HG02943 (cell line): ENCODE data around the gene C19orf44.
A peak's percentile ranks its signal among the peaks of the same experiment; 100 is the strongest.
"Not testable (repeated sequence)": the region's sequence is repeated elsewhere in the genome, so short reads cannot be mapped to it uniquely, and the experiment has no call there.

ENCODE experiments used
- ATAC-seq: cut with Tn5 transposase; IDR thresholded peaks from one replicate; pipeline ENCODE4 v1.9.1; 2021; ENCODE audit warnings: mild to moderate bottlenecking, low read depth, moderate library complexity; ENCODE audit not compliant: unreplicated experiment

C19orf44 gene

DNA sequence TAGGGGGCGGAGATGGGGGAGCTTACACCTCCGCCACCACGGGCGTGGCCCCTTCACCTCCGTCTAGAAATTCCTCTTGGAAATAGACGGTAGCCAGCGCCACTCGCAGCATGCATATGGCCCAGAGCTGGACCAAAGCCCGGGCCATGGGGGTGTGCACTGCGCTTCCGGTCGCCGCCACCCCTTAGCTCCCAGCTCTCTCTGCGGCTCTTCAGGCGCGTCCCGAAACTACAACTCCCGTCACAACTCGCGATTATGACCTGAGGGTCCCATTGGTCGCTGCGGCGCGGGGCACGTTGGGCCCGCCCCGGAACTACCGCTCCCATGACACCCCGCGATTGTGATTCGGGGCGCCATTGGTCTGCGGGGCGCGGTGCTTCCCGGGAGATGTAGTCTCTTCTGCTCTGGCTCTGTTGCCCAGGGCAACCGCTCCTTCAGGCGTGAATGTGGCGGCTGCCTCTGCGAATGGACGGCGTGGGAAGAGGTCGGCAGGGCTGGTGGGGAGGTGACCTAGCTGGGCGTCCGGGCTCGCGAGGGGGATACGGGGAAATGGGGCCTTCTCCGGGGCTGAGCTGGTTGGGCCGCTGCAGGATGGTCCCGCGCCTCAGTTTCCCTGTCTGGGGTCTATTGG lies at the start of gene C19orf44, which contains the start of gene CALR3:
C19orf44 (plus strand) TSS at position 413 of the 631 bp plus-strand sequence. CDS start 4,399 bp downstream, outside the sequence.
CALR3 (minus strand) TSS at position 186 of the 631 bp plus-strand sequence; CDS start at position 148, 38 bp downstream.
- ATAC-seq: peak; percentile 98

DNA sequence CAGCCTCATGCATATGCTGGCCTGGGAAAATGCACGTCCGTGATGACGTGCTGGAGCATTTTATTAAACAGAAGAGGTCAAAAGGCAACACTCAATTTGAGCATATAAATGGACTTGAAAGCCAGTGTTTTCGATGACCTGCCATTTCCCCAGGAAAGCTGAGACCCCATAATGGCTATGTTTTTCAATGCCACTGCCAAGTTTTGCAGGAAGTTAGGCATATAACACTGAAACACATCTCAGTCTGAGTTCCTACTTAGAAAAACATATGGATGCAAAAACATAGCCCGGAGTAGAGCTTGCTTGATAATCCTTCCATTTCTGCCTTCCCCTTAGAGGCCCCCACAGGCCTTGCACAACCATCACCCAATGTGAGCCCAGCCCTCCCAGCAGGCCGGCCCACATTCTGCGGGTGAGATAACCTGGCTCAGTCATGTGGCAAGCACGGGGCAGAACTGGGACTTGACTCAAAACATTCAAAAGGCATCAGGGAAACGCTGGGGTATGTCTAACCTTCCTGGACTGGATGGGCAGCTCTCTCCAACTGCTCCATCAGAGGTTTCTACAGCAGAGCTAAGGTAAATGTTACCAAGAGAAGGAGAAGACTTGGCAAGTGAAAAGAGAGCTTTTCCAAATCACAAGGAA lies 49.3 kb upstream of the C19orf44 start:
- ATAC-seq: no peak

DNA sequence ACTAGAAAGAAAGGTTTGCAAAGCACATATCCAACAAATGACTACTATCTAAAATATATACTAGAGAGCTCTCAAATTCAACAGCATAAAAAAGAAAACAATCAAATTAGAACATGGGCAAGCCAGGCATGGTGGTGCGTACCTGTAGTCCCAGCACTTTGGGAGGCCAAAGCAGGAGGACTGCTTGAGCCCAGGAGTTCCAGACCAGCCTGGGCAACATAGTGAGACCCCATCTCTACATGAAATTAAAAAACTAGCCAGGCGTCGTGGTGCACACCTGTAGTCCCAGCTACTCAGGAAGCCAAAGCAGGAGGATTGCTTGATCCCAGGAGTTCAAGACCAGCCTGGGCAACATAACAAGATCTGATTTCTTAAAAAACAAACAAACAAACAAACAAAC lies 47.3 kb upstream of the C19orf44 start:
- ATAC-seq: not testable (repeated sequence)

DNA sequence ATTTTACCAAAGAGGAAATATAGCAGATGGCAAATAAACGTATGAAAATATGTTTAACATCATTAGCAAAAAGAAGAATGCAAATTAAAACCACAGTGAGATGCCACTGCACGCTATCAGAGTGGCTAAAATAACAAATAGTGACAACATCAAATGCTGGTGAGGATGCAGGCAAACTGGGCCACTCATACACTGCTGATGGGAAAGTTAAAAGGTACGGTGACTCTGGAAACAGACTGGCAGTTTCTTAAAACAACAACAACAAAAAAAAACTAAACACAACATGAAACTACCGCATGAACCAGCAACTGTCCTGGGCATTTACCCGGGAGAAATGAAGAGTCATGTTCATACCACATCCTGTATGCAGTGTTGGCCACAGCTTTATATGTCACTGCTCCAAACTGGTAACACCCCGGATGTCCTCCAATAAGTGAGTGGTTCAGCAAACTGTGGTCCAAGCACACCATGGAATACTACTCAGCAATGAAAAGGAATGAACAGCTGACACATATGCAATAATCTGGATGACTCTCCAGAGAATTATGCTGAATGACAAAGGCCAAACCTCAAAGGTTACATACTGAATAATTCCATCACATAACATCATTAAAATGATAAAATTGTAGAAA lies 46.7 kb upstream of the C19orf44 start:
- ATAC-seq: no peak

DNA sequence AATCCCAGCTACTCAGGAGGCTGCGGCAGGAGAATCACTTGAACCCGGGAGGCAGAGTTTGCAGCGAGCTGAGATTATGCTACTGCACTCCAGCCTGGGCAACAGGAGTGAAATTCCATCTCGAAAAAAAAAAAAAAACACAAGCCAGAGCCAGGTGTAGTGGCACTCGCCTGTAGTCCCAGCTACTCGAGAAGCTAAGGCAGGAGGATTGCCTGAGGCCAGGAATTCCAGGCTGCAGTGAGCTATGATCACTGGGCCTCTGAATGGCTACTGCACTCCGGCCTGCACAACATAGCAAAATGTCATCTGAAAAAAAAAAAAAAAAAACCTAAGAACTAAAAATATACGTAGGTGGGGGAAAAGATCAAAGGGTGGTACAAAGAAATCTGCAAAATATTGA lies 43.9 kb upstream of the C19orf44 start:
- ATAC-seq: no peak

DNA sequence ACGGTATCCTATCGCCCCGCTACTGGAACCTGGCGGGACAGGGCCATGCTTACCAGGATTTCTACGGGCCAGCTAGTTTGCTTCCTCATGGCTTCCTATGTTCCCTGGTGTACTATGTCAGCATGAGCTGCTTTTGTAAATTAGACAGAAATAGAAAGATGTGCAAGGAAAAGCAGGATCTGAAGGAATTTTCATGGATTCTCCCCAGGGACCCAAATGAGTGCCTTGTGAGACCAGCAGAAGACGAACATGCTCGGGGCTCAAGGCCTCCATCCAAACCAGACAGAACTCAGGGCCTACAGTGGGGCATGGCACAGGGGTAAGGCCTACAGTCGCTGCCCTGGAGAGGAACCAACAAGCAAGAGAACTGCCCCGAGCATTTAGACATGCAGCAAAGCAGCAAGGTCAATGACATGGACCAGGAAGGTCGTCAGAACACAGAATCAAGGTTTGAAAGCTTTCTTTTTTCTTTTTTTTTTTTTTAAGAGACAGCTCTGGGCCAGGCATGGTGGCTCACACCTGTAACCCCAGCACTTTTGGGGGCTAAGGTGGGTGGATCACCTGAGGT lies 41.8 kb upstream of the C19orf44 start:
- ATAC-seq: no peak

DNA sequence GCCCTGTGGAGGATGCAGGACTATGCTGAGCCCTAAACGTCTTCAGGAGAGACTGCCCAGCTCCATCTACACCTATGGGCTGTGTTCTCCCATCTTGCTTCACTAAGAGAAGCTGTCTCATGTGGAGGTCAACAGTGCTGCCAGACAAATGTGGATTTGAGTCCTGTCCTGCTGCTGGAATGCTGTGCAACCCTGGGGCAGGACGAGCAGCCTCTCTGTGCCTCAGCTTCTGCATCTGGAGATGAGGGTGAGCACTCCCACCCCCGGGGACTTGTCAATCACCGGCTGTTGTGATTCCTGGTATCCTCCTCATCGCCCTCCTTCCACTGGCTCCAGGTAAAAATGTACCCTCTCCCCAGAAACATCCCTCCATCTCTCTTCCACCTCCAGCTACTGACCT lies 40.7 kb upstream of the C19orf44 start:
- ATAC-seq: no peak

DNA sequence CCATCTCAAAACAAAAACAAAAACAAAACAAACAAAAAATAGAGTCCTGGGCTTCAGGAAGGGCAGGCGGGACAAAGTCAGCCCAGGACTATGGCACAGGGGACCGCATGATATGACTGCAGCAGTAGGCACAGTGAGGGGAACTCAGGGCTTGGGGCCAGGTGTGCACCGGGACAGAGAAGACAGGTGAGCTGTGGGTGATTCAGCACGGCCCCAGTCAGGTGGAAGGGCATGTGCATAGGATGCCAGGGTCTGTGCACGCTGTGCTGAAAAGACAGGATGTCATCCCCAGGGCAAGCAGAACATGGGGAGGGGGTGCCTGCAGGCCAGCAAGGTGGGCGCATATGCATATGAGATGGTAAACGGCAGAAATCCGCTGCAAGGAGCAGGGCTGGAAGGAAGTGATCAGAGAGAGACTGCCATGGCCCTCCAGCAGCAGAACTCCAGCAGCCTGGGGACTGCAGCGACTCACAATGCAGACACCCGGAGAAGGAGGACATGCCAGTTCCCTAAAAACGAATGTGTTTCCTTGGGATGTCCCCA lies 39.5 kb upstream of the C19orf44 start:
- no peak for ATAC-seq

DNA sequence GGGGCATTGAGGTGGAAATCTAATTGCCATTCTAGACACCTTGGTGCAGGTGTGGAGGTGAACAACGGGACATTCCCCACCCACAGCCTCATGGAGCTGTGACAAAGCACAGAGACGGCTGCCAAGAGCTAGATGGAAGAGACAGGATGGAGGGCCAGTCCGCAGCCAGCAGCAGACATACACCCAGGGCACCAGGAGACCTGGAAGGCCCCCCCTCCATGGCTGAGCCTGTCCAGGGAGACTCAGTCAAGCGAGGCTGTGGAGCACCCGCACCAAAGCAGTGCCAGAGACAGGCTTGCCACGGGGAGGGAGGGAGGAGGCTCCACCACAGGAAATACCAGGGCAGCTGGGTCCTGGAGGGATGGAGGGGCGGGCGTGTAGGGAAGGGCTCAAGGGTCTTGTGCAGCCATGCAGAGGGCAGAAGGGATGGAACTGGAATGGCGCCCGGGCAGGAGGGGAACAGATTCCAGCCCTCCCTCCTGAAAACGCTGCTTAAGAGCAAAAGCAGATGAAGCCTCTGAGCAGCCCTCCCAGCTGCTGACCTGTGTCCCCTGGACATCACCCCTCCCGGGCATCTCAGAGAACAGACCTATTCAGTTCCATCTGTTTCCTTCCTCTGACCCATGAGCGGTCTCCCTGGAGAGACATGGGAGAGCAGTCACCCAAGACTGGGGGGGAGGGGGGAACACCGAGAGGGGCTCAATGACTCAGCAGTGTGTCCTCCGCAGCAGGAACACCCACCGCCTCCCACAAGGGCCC lies 38.8 kb upstream of the C19orf44 start:
- ATAC-seq: no peak

DNA sequence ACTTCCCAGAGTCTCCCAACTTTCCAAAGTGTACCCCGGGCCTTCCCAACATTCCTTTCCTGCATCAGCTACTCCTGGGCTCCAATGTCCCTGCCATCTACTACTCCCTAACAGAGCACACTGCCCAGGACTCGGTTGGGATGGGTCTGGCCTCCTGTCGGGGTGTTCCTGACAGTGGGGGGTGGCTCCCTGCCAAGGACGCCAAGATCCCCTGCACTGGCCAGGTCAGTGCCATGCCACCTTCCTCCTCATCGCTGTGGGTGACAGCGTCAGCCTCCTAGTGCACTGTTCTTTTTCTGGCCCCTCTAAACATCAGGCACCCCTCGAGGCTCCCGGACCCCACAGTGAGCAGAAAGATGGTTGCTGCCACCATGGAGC lies 38.3 kb upstream of the C19orf44 start:
- ATAC-seq: no peak

DNA sequence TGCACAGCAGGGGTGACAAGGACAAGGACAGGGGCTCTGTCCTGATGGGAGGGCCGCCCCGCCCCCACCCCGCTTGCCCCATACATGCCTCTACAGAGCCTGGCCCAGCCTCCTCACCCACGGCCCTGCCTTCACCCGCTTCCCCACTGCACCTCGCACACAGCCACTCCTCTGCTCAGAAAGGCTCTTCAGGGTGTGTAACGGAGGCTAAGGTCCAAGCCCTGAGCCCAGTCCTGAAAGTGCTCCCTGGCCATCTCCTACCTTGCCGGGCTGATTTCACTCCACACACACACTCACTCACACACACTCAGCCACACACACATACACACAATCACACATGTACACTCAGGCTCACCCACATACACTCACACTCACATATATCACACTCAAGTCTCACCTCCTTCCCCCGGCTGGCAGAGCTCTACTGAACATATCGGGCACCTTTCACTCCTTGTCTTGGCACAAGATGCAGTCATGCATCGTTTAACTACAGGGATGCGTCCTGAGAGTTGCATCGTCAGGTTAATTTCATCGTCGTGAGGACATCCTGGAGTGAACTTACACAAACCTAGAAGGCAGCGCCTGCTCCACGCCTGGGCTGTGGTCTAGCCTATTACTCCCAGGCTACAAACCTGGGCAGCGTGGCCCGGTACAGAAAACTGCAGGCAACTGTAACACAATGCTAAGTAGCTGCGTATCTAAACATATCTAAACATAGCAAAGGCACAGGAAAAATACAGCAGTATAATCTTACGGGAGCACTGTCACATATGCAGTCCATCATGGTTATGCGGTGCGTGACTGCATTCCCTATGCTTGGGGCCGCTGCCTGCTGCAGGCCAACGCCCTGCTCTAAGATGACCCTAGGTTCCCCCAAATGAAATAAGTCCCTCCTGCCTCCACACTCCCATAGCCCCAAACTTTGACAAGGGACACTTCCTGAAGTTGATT lies 37.5 kb upstream of the C19orf44 start:
- no peak for ATAC-seq

DNA sequence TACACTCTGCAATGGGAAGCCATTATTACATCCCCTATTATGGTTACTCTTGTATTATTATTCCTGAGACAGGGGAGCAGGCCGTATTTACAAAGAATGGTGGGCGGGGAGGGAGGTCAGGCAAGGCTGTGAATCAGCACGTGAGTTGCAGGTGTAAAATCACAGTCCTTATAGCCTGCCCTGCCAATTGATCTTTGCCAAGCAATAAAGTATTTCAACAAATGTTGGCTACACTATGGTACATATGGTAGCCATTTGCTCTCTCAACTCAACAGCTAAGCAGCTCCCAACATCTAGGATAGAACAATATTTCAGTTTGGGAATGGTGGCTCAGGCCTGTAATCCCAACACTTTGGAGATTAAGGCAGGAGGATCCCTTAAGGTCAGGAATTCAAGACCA lies 36.5 kb upstream of the C19orf44 start:
- no peak for ATAC-seq

DNA sequence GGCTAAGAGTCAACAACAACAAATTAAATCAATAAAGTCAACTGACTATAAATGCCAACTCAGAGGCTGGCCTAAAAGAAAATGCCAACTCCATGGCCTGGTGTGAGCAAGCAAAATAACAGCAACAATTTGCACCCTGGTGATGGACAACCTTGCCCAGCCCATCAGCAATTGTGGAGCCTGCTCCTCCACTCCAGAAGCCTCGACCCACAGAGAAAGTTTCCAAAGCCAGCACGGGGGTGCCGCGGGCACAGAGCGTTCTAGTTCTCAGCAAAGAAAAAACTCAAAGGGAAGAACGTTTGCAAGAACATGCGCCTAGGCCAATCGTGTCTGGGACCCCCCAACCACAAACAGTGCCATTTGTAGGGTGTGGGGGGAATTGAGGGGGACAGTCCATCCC lies 35.7 kb upstream of the C19orf44 start:
- no peak for ATAC-seq

DNA sequence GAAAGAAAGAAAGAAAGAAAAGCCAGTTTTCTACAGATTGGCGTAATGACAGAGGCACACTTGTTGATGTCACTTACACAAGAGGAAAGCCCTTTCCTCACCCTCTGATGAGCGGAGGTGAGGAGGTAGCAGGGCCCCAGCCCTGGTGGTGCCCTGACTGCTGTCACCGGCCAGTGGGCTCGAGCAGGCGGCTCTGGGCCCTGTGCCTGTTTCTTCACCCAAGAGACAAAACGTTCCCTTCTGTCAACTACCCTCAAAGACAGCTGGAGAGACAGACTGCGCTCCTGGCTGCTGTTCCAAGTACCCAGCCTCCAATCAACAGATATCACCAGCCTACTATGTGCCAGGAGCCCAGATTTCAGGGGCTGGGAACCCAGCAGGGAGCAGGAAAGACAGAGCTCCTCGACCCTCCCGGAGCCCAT lies 34.6 kb upstream of the C19orf44 start:
- ATAC-seq: no peak

DNA sequence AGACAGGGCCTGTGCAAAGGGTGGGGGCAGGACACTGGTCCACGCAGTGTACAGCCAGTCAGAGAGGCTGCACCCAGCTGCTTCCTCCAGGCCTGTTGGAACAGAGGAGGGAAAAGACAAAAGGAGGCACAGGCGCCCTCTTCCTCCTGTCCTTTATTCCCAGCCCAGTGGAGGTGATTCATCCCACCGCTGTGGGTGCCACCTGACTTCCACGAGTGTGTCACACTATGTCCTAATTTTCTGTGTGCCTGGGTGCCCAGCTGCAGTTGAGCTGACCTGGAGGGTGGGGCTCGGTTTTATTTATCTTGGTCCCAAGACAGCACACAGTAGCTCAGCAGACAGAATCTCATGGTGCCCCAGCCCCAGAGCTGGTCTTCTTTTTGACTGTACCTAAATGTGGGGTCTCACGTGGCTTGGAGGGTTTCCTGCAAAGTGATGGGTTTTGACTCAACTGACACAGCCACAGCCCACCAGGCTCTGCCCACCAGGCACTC lies 33.4 kb upstream of the C19orf44 start:
- ATAC-seq: no peak

DNA sequence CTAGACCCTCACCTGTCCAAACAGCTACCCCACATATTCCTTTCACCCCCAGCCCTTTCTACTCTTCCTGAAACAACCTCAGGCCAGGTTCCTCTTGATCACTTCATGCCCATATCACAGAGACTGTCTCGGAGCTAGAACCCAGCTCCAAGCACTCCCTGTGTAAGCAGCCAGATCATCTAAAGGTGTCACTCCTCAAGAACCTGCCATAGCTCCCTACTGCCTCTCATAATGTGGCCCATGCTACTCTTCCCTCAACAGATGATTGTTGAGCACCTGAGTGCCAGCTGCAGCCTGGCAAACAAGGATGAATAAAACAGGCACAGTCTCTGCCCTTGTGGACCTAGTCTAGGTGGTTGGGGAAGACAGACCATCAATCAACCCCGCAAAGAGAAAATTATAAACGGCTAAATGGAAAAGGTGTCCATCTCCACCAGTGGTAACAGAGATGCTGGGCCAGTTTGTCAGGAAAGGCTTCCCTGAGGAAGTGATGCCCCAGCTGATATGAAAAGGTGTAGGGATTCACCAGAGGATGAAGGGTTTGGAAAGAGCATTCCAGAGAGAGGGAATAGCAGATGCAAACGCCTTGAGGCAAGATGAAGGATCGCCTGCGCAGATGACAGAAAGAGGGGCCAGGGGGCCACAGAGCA lies 32.7 kb upstream of the C19orf44 start:
- no peak for ATAC-seq

DNA sequence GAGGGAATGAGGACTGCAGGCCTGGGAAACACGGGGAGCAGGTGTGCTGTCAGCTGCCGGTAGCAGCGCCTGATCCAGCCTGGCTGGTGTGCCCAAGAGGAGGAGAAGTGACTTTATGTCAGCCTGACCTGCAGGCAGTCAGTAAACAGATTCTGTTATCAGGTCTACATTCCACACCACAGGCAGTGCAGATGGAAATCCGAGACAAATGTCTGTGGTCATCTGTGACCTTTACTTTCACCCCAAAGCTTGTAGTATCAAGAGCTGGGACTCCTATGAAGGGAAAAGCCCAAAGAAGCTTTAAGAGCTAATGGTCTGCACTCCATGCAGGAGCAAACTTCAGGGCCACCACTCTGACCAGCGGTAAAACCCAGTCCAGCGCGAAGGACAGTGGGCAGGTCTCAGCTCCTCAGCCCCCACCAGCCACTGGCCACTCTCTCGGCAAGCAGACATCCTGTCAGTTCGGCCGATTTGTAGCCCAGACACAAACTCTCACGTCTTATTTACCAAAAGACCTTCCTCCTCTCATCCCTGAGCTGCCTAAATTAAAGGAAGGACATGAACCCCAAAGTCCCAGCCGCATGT lies 32.1 kb upstream of the C19orf44 start:
- ATAC-seq: no peak

DNA sequence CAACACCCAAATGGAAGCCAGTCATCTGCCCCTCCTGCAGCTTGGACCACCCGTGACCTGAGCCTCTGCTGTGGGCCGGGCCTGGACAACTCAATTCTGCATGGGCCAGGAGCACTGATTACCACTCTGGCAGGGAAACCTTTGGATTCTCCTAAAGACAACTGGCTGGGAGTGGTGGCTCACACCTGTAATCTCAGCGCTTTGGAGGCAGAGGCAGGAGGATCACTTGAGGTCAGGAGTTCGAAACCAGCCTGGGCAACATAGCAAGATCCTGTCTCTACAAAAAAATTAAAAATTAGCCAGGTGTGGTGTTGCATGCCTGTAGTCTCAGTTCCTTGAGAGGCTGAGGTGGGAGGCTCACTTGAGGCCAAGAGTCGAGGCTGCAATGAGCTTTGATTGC lies 31.0 kb upstream of the C19orf44 start:
- ATAC-seq: no peak
